Measurements from ENCODE around the gene DNAJA3.

GRCh38 chr16:4498546-4499195, 73.0 kb downstream of the DNAJA3 start:
- TF ChIP-seq CTCF (IDR thresholded peaks at IDR 0.05) (no peak), POLR2AphosphoS5 (IDR thresholded peaks at IDR 0.05) (no peak)

All from upper lobe of left lung (tissue), 4 donors.